ENCODE measurements around the gene H1-8.
A peak's percentile ranks its signal among the peaks of the same experiment; 100 is the strongest.

H1-8 gene

GRCh38 chr3:129593595-129594339 lies 50.8 kb downstream of the H1-8 start:
- DNase-seq (ENCODE audit: low spot score) = no peak

GRCh38 chr3:129594409-129594808 lies 51.4 kb downstream of the H1-8 start:
- DNase-seq (ENCODE audit: low spot score) = no peak

DNA sequence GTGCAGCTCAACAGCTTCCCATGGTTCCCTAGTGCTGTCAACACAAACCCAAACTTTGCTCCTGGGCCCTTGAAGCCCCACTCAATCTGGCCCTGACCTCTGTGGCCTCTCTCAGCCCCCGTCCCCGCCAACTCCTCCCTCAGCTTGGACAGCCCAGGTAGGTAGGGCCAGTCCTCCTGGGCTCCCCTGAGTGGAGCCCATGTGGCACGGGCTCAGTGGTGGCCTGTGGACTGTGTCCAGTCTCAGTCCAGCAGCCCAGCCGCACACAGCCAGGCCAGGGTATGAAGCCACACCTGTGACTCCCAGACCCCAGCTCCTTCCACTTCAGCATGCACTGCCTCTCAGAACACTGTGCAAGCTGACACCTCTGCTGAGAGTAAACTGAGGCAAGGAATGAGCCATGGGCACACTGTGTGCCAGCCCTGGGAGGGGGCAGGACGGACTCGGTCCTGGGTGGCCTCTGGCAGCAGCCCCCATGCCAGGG lies 52.0 kb downstream of the H1-8 start:
- no peak for DNase-seq (ENCODE audit: low spot score)

- no peak for DNase-seq (ENCODE audit: low spot score)
Measured at GRCh38 chr3:129595544-129596193, 52.7 kb downstream of the H1-8 start.

GRCh38 chr3:129596194-129597086 lies 53.5 kb downstream of the H1-8 start:
- DNase-seq (ENCODE audit: low spot score) = peak; percentile 93

DNA sequence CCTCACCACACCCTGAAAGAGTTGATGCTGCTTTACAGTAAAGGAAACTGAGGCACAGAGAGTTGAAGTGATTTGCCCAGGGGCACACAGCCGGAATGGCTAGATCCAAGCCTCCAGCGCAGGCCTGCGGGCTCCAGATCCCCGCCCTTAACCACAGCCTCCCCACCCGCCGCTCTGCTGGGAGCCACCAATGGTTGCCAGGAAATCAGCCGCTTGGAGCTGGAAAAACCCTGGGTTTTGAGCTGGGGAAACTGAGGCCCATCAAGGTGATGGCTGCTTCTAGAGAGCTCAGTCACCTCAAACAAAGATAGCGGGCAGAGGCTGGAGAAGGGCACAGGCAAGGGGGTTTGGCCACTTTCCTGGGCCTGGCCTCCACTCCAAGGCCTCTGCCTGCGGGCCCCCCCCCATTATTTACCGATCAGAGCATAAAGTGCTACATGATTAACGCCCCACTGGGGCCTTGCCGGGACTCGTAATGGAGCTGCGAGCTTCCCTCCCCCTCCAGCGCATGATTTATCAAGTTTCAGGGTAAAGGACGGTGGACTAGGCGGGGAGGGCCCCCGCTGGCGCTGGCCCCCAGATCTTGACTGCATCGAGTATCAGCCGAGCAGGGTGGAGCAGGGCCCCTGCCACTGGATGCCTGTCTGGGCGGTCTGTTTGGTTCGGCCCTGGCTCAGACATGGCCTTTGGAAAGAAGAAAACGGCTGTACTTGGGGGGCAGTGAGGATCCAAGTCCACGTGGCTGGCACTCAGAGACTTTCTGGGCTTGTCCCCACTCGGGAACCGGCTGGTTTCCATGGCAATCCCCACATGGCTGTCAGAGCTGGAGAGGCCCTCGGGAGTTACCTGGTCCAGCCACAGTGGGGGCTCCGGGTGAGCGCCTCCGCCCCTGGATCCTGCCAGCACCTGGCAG lies 54.4 kb downstream of the H1-8 start:
- DNase-seq (ENCODE audit: low spot score) = no peak

- DNase-seq (ENCODE audit: low spot score) = no peak
Measured at GRCh38 chr3:129598000-129598381, 55.0 kb downstream of the H1-8 start.

DNA sequence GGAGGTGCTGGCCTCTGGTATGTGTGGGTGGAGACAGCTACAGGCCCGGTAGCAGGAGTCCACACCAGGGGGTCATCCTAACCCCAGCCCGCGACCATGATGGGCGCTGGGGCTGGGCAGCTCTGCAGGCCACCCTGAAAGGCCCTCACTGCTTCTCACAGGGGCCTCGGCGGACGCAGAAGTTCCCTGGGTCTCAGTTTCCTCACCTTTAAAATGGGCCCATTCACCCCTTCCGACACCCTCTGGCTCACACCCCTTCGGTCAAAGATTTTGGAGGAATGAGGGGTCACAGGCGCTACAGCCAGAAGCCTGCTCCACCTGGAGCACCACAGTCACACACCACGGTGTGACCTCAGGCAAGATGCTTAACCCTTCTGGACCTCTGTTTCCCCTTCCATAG lies 55.5 kb downstream of the H1-8 start:
- DNase-seq (ENCODE audit: low spot score) = no peak

DNA sequence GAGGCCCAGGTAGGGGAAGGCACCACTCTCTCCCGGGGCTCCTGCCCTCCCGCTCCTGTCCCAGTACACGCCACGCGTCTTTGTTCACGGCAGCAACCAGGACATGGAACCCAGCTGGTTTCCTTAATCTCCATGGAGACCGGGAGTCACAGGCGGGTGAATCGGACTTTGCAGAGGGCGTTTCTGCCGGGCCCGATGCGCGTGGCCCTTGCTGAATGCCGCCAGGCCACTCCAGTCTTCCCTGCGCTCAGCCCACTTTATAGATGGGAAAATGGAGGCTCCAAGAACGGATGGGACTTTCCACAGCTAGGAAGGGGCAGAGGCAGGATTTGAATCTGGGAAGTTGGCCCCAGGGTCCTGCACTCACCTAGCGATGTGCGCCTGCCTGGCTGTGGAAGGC lies 56.1 kb downstream of the H1-8 start:
- DNase-seq (ENCODE audit: low spot score) = no peak

DNA sequence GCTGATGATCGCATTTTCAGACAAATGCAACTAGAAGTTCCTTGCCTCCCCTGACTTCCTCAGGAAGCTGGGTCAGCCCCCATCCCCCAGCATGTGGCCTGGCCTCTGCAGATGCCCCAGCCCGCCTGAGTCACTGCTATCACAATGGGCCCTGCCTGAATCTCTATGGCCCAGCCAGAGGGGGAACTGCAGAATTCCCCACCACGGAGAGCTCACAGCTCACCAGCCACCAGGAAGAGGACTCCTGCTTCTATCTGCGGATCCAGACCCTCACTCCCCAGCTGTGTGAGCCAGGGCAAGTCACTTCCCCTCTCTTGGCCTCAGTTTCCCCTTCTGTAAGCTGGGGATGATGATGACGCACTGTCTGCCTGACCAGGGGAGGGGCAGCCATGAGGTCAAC lies 56.6 kb downstream of the H1-8 start:
- DNase-seq (ENCODE audit: low spot score) = no peak

GRCh38 chr3:129600348-129600747 lies 57.4 kb downstream of the H1-8 start:
- DNase-seq (ENCODE audit: low spot score) = no peak
